Spleen (tissue), 7 donors: ENCODE results near the gene WT1.

Experiments
- POLR2A ChIP-seq, 3 donors: fragments of 450-650 bp; IDR thresholded peaks; one replicate each; pipeline ENCODE4 v1.5.1; 2017; ENCODE audit warnings: antibody characterized with exemption in 3 of 3, mild to moderate bottlenecking in 1 of 3
- POLR2AphosphoS5 ChIP-seq, 3 donors: sonication (generic); formaldehyde crosslinking; IDR thresholded peaks; one replicate each; pipeline ENCODE4 v1.5.1; 2017; ENCODE audit warnings: antibody characterized with exemption in 3 of 3
- TF ChIP-seq, protein P1 (sequence below), 11 experiments: fragments of 200-600 bp in 7 of 11; fragments of 450-650 bp in 4 of 11; sonication (generic) in 4 of 11; IDR thresholded peaks in 8 of 11; conservative IDR thresholded peaks in 3 of 11; 1 replicate in 7 of 11; 2 replicates in 4 of 11; pipeline versions ENCODE4 v1.4.0 to v1.8.0; 2016 to 2021; ENCODE audit warnings: antibody characterized with exemption in 11 of 11, inconsistent platforms in 4 of 11, mild to moderate bottlenecking in 1 of 11
- donor health status: DM: no; HTN: no; CAD: no; lungs with moderate emphysema.
- donor health status: DM: no; HTN: no; CAD: no.
- donor health status: DM: no; HTN: no; CAD: no.

DNA sequence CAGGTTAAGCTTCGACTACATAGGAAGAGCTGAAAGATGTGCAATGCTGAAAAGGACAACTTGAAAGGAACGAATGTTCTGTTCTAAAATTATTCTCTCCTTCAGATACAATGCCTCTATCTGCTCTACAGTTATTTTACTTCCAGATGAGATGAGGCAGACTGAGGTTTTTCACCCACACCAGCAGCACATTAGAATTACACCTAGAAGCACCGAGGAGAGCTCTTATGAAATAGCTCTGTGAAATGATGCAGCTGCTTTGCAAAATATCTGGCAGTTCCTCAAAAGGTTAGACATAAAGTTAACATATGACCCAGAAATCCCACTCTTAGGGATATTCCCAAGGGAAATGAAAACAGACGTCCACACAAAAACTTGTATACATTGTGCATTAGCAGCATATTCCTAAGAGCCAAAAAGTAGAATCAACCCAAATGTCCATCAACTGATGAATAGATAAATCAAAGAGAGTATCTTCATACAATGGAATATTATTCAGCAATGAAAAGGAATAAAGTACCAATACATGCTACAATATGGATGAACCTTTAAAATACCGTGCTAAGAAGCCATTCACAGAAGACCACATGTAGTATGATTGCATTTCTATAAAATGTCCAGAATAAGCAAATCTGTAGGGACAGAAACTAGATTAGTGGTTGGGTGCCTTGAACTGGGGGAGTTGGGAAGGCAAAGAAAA lies 34.5 kb downstream of the WT1 start:
- TF ChIP-seq, protein P1, sequence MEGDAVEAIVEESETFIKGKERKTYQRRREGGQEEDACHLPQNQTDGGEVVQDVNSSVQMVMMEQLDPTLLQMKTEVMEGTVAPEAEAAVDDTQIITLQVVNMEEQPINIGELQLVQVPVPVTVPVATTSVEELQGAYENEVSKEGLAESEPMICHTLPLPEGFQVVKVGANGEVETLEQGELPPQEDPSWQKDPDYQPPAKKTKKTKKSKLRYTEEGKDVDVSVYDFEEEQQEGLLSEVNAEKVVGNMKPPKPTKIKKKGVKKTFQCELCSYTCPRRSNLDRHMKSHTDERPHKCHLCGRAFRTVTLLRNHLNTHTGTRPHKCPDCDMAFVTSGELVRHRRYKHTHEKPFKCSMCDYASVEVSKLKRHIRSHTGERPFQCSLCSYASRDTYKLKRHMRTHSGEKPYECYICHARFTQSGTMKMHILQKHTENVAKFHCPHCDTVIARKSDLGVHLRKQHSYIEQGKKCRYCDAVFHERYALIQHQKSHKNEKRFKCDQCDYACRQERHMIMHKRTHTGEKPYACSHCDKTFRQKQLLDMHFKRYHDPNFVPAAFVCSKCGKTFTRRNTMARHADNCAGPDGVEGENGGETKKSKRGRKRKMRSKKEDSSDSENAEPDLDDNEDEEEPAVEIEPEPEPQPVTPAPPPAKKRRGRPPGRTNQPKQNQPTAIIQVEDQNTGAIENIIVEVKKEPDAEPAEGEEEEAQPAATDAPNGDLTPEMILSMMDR (IDR thresholded peaks at IDR 0.05 in 8 of 11, conservative IDR thresholded peaks at IDR 0.05 in 3 of 11), result no peak
- TF ChIP-seq POLR2A (IDR thresholded peaks at IDR 0.05) (no peak), POLR2AphosphoS5 (IDR thresholded peaks at IDR 0.05) (no peak)
